Endothelial cell of umbilical vein (primary cell): ENCODE measurements around the gene C1orf167. TPM values are rescaled to one million over a fixed set of nuclear protein-coding genes. Genes with fewer than 3 reads are reported as not detected.
A peak's percentile ranks its signal among the peaks of the same experiment; 100 is the strongest.

Experiments used
- BruUV-seq: library from RNA; stranded (reverse); fragments of 400-500 nt; replicated peaks from 2 replicates; lab custom pipeline; 2021; lab: Mats Ljungman, UMichigan
- CTCF ChIA-PET: fragments of 300-600, 350-600 bp; sonication (Branson Sonifier 250); formaldehyde crosslinking; loops from one replicate; lab custom pipeline; 2021; ENCODE audit warnings: antibody characterized with exemption, inconsistent platforms; lab: Charles Lee
- POLR2A ChIA-PET: fragments of 300-600, 350-600 bp; sonication (Branson Sonifier 250); formaldehyde crosslinking; loops from one replicate; lab custom pipeline; 2021; ENCODE audit warnings: antibody characterized with exemption, inconsistent platforms; lab: Charles Lee
- DNase-seq: peaks from one replicate; pipeline ENCODE4 v3.0.0-alpha.2; 2011; ENCODE audit warnings: low read depth, low spot score
- FAIRE-seq: peaks from 2 replicates; lab custom pipeline; 2011; peaks lifted over from hg19 to GRCh38; lab: Jason Lieb, UNC
- H2AFZ ChIP-seq: 2 replicates; pipeline ENCODE4 v1.6.0; 2012; ENCODE audit warnings: low read depth, low read length, control low read depth, inconsistent platforms
- H3K27ac ChIP-seq: 2 replicates; pipeline ENCODE4 v1.5.1; 2011; ENCODE audit warnings: low read depth, mild to moderate bottlenecking, control low read depth, low read length, moderate library complexity; ENCODE audit not compliant: insufficient read depth
- H3K27me3 ChIP-seq, 2 experiments: 2 replicates each; pipeline versions ENCODE4 v1.6.0 to v1.6.1; 2011; ENCODE audit warnings: low read length in 2 of 2, mixed read lengths in 1 of 2; ENCODE audit not compliant: control insufficient read depth in 2 of 2, insufficient read depth in 2 of 2
- H3K36me3 ChIP-seq, 2 experiments: 2 replicates in 1 of 2; 3 replicates in 1 of 2; pipeline ENCODE4 v1.5.1; 2011; ENCODE audit warnings: low read length in 2 of 2, mild to moderate bottlenecking in 1 of 2, moderate library complexity in 1 of 2; ENCODE audit not compliant: control insufficient read depth in 2 of 2, insufficient read depth in 2 of 2; ENCODE audit errors: extremely low read depth in 1 of 2
- H3K4me1 ChIP-seq: 3 replicates; pipeline ENCODE4 v1.5.1; 2011; ENCODE audit warnings: mild to moderate bottlenecking, low read length; ENCODE audit not compliant: control insufficient read depth, insufficient read depth; ENCODE audit errors: extremely low read depth
- H3K4me2 ChIP-seq: 2 replicates; pipeline ENCODE4 v1.6.1; 2011; ENCODE audit warnings: low read length, control low read depth, mixed read lengths; ENCODE audit not compliant: insufficient read depth
- H3K4me3 ChIP-seq, 3 experiments: fragments of 200-600 bp in 1 of 3; sonication (generic), shearing (Covaris generic) in 1 of 3; replicated peaks in 1 of 3; 2 replicates each; pipeline ENCODE4 v1.5.1; 2011 to 2016; ENCODE audit warnings: control low read depth in 3 of 3, low read length in 3 of 3, mild to moderate bottlenecking in 2 of 3, inconsistent platforms in 1 of 3, low read depth in 1 of 3, moderate library complexity in 1 of 3; ENCODE audit not compliant: insufficient read depth in 1 of 3
- H3K79me2 ChIP-seq: 2 replicates; pipeline ENCODE4 v1.6.0; 2012; ENCODE audit warnings: low read length, inconsistent platforms; ENCODE audit not compliant: control insufficient read depth, insufficient read depth
- H3K9ac ChIP-seq: replicated peaks from 2 replicates; pipeline ENCODE3; 2011; ENCODE audit warnings: low read length, control low read depth; ENCODE audit not compliant: insufficient read depth; ENCODE audit errors: extremely low read depth
- H3K9me1 ChIP-seq: replicated peaks from 3 replicates; pipeline ENCODE4 v1.6.0; 2011; ENCODE audit warnings: mild to moderate bottlenecking, low read length; ENCODE audit not compliant: control insufficient read depth, insufficient read depth; ENCODE audit errors: extremely low read depth
- H3K9me3 ChIP-seq: replicated peaks from 2 replicates; pipeline ENCODE4 v1.5.1; 2012; ENCODE audit warnings: low read length, inconsistent platforms; ENCODE audit not compliant: control insufficient read depth, insufficient read depth
- H4K20me1 ChIP-seq: replicated peaks from 2 replicates; pipeline ENCODE3; 2011; ENCODE audit warnings: mild to moderate bottlenecking, low read length; ENCODE audit not compliant: control insufficient read depth, insufficient read depth; ENCODE audit errors: extremely low read depth
- EZH2 ChIP-seq: IDR thresholded peaks from 2 replicates; pipeline ENCODE4 v1.6.1; 2012; ENCODE audit warnings: borderline replicate concordance, low read depth, mild to moderate bottlenecking, moderate library complexity, low read length, inconsistent platforms; ENCODE audit not compliant: severe bottlenecking
- FOS ChIP-seq: IDR thresholded peaks from 2 replicates; pipeline ENCODE4 v1.6.1; 2011; ENCODE audit warnings: mild to moderate bottlenecking, low read length, moderate library complexity, borderline replicate concordance; ENCODE audit not compliant: insufficient read depth
- GATA2 ChIP-seq: IDR thresholded peaks from 2 replicates; pipeline ENCODE4 v1.7.0; 2011; ENCODE audit warnings: low read depth, mild to moderate bottlenecking, moderate library complexity, mixed read lengths, low read length; ENCODE audit not compliant: insufficient read length, insufficient read depth
- JUN ChIP-seq: IDR thresholded peaks from 2 replicates; pipeline ENCODE4 v1.6.1; 2011; ENCODE audit warnings: borderline replicate concordance, low read depth; ENCODE audit not compliant: insufficient read length, insufficient read depth
- MYC ChIP-seq: IDR thresholded peaks from one replicate; pipeline ENCODE4 v1.6.1; 2011; ENCODE audit warnings: mild to moderate bottlenecking, low read depth, low read length
- POLR2A ChIP-seq: IDR thresholded peaks from 2 replicates; pipeline ENCODE4 v1.6.1; 2012; ENCODE audit warnings: low read depth, mild to moderate bottlenecking, control low read depth, low read length
- POLR2AphosphoS5 ChIP-seq: IDR thresholded peaks from 2 replicates; pipeline ENCODE4 v1.6.1; 2012; ENCODE audit warnings: low read depth, mild to moderate bottlenecking, control low read depth, low read length, moderate library complexity; ENCODE audit not compliant: insufficient read depth
- dilution Hi-C: fragments of 300-500 bp; cut with MboI; formaldehyde crosslinking; loops from one replicate; pipeline ENCODE4 v1.15.0; 2019; ENCODE audit warnings: low sequenced_read_pairs; ENCODE audit not compliant: extremely low pct_ligation_motif_present
- intact Hi-C: fragments of 100-400 bp; cut with micrococcal nuclease; formaldehyde crosslinking; loops from one replicate; pipeline ENCODE4 v1.10.0; 2022
- polyA plus RNA-seq, 4 experiments: library from polyadenylated mRNA; depleted of rRNA in 3 of 4; stranded (reverse) in 3 of 4; unstranded in 1 of 4; fragments of >200 nt; gene quantifications; 2 replicates each; pipeline versions ENCODE4 v1.2.1 to v1.2.3, GENCODE V29; 2011 to 2012; ENCODE audit warnings: missing spikeins in 1 of 4
- total RNA-seq: library from RNA; stranded (reverse); gene quantifications from 2 replicates; pipeline ENCODE4 v1.2.3, GENCODE V29; 2021
- TF ChIP-seq, protein P1 (sequence below): IDR thresholded peaks from 2 replicates; pipeline ENCODE4 v1.6.1; 2011; ENCODE audit not compliant: insufficient read depth, insufficient read length
- TF ChIP-seq, protein P2 (sequence below), 2 donors: IDR thresholded peaks; 1 replicate in 1 of 2; 2 replicates in 1 of 2; pipeline ENCODE4 v1.5.1; 2011; ENCODE audit warnings: low read length in 2 of 2, mild to moderate bottlenecking in 2 of 2, moderate library complexity in 2 of 2, control low read depth in 1 of 2, inconsistent platforms in 1 of 2, low read depth in 1 of 2; ENCODE audit not compliant: insufficient read depth in 1 of 2; ENCODE audit errors: extremely low read depth in 1 of 2

C1orf167 gene
- total and polyA plus RNA-seq, 2 donors (not counting 3 experiments of a cell fraction or from before 2014, with no cell fraction given): not detected

DNA sequence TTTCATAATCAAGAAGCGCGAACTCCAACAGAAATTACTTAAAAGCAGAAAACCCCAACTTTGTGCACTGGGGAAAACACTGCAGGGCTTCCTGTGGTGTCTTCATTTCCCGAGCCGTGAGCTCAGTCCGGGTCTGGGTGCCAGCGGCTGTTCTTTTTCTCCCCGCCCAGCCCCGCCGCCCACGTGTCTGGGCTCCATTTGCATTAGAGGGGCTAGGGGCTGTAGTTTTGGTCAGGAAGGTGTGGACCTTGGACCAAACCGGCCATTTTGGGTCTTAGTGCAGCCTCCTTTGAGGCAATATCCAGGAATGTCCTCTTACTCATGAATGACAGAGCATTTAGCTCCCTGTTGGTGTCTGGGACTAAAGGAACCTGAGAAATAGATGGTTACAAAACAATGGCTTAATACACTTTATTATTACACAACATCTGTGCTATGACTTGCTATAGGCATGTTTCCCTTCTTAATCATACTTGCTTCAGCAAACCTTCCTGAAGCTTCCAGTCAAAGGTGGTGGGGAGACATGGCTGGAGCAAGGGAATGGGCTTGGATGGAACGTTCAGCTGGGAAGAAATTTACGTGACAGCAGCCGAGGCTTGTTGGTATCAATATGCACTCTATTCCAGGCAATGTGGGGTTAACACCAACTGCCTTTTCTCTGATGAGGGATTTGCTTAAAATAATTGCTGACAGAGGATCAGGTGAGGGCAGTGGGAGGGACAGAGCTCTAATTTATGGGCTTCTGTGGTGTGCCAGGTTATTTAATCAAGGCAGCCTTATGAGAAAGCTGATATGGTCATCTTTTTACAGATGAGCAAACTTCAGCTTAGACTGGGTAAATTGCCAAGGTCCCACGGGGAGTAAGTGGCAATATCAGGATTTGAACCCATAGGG is 25.0 kb upstream of the C1orf167 start:
- peak overlapping the region; percentile 74 for H2AFZ ChIP-seq
- no peaks in the 10 kb centered on the region for H3K9me3 ChIP-seq
- peak overlapping the region; percentile 42 to 93 (median 57) for H3K4me3 ChIP-seq
- peak overlapping the region; percentile 90 for H3K4me2 ChIP-seq
- H3K27me3 ChIP-seq: no peaks in the 10 kb centered on the region
- peak; percentile 46 for DNase-seq
- no peaks in the 10 kb centered on the region for H4K20me1 ChIP-seq
- intact Hi-C loops (loop anchor here (1.0 to 10.0 kb wide), 3 partner anchors 66 to 462 kb away; partner anchors contain the start of genes DISP3 and UBIAD1), dilution Hi-C loops (no loop called here)
- BruUV-seq: TSS peak; percentile 33
- no peaks in the 10 kb centered on the region for H3K79me2 ChIP-seq
- H3K9ac ChIP-seq: peak overlapping the region; percentile 43
- no peaks in the 10 kb centered on the region for H3K9me1 ChIP-seq
- no peaks in the 10 kb centered on the region for H3K36me3 ChIP-seq
- TF ChIP-seq POLR2AphosphoS5 (peak; percentile 31), MYC (no peak)
- ChIA-PET POLR2A (interaction anchor here (0.6 kb wide), 1 partner anchor 243 kb away, joined by 3 read pairs; the partner anchor contains the start of gene MFN2), CTCF (interaction anchor here (0.8 to 4.3 kb wide), 8 partner anchors 9 to 91 kb away, joined by 3 to 22 read pairs (median 4); no protein-coding TSS in a partner anchor)
- FAIRE-seq: peak; percentile 76
- H3K4me1 ChIP-seq: peaks cover 7% of the 10 kb centered on the region
- peak overlapping the region; percentile 18 for H3K27ac ChIP-seq

DNA sequence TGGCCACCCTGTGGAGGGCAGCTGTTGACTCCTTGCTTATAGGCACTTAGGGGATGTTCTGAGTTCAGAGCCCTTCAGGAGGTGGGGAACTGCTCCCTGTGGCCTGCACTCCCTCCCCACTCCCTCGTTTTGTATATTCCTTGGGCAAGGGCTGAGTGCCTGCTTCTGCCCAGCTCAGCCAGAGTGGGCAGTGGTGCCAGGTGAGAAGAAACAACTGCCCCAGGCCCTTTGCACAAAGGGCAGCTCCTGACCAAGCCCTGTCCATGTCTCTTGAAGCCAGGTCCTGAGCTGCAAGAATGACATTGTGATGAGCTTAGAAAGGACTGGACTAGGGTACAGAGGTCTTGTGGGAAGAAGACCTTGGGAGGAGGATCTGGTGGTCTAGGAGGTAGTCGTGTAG is 23.9 kb upstream of the C1orf167 start:
- intact Hi-C loops: loop anchor here (10.0 kb wide), 1 partner anchor 463 kb away; the partner anchor contains the start of gene UBIAD1
- POLR2A ChIA-PET: no interaction called here

More for the DNA sequence above, 23.9 kb upstream of the C1orf167 start:
- no TSS peak for BruUV-seq
- Histone ChIP-seq H3K4me3 (no peak overlapping the region), H3K36me3 (no peaks in the 10 kb centered on the region), H3K27me3 (no peaks in the 10 kb centered on the region), H3K9ac (no peak overlapping the region), H3K4me1 (peaks cover 6% of the 10 kb centered on the region), H3K9me1 (no peaks in the 10 kb centered on the region), H3K4me2 (no peak overlapping the region), H3K9me3 (no peaks in the 10 kb centered on the region), H2AFZ (no peak overlapping the region), H3K27ac (no peak overlapping the region), H4K20me1 (no peaks in the 10 kb centered on the region), H3K79me2 (no peaks in the 10 kb centered on the region)
- TF ChIP-seq POLR2AphosphoS5: no peak
- TF ChIP-seq, protein P1, sequence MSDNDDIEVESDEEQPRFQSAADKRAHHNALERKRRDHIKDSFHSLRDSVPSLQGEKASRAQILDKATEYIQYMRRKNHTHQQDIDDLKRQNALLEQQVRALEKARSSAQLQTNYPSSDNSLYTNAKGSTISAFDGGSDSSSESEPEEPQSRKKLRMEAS: no peak
- TF ChIP-seq MYC: no peak
- no peak for TF ChIP-seq EZH2
- TF ChIP-seq, protein P2, sequence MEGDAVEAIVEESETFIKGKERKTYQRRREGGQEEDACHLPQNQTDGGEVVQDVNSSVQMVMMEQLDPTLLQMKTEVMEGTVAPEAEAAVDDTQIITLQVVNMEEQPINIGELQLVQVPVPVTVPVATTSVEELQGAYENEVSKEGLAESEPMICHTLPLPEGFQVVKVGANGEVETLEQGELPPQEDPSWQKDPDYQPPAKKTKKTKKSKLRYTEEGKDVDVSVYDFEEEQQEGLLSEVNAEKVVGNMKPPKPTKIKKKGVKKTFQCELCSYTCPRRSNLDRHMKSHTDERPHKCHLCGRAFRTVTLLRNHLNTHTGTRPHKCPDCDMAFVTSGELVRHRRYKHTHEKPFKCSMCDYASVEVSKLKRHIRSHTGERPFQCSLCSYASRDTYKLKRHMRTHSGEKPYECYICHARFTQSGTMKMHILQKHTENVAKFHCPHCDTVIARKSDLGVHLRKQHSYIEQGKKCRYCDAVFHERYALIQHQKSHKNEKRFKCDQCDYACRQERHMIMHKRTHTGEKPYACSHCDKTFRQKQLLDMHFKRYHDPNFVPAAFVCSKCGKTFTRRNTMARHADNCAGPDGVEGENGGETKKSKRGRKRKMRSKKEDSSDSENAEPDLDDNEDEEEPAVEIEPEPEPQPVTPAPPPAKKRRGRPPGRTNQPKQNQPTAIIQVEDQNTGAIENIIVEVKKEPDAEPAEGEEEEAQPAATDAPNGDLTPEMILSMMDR (IDR thresholded peaks at IDR 0.05; ENCODE audit: extremely low read depth in 1 of 2, insufficient read depth in 1 of 2, low read depth in 1 of 2, low read length in 2 of 2): no peak
- TF ChIP-seq POLR2A: no peak
- TF ChIP-seq GATA2: no peak
- TF ChIP-seq FOS: no peak
- no peak for TF ChIP-seq JUN
- FAIRE-seq (no peak), DNase-seq (no peak)
- dilution Hi-C loops: no loop called here
- CTCF ChIA-PET: interaction anchor here (1.3 to 4.3 kb wide), 2 partner anchors 10 to 19 kb away, joined by 5 to 22 read pairs; no protein-coding TSS in a partner anchor
